ENCODE measurements around the gene ITGB4. TPM values are rescaled to one million over a fixed set of nuclear protein-coding genes. Genes with fewer than 3 reads are reported as not detected.

Gene ITGB4
- total RNA-seq, 1 donor from 2014 or later, result not detected

DNA sequence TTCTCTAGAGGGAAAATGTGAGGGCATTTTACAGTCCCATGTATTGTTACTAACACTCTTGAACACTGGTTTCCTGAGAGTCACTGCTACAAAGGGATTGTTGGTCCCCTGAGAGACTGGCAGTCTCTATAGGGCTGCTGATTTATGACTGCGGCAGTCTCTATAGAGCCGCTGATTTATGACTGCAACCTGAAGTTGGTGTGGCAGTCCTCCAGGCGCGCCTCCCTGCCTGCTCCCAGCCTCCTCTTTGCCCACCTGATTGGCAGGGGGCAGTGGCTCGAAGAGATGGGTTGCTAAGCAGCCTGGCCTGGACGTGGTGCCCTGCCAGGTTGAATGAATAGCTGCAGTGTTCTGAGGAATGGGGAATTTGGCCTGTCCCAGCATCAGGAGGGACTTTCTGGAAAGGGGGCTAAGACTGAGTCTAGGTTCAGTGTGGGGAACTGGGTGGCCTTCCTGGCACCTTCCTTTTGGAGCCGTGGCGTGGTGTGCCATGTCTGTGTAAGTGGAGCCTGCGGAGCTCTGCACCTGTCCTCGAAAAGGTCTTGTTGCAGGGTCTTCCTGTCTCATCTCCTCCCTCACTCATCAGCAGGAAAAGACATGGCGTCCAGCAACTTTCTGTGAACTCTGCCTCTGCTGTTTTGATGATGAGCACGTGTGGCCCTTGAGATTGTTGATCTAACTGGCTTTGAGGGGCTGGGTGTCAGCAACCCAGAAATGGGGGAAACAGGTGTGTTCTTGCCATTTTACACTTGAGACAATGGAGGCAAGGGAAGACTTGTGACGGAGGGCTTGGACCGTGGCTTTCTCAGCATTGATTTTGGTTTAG lies 29.2 kb upstream of the ITGB4 start:
- H3K27ac ChIP-seq, result no peak overlapping the region
- TF ChIP-seq, protein P1, sequence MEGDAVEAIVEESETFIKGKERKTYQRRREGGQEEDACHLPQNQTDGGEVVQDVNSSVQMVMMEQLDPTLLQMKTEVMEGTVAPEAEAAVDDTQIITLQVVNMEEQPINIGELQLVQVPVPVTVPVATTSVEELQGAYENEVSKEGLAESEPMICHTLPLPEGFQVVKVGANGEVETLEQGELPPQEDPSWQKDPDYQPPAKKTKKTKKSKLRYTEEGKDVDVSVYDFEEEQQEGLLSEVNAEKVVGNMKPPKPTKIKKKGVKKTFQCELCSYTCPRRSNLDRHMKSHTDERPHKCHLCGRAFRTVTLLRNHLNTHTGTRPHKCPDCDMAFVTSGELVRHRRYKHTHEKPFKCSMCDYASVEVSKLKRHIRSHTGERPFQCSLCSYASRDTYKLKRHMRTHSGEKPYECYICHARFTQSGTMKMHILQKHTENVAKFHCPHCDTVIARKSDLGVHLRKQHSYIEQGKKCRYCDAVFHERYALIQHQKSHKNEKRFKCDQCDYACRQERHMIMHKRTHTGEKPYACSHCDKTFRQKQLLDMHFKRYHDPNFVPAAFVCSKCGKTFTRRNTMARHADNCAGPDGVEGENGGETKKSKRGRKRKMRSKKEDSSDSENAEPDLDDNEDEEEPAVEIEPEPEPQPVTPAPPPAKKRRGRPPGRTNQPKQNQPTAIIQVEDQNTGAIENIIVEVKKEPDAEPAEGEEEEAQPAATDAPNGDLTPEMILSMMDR (IDR thresholded peaks at IDR 0.05), result no peak
- TF ChIP-seq EZH2phosphoT487 (IDR thresholded peaks at IDR 0.05) (no peak), EZH2 (IDR thresholded peaks at IDR 0.05) (no peak)
- H3K4me2 ChIP-seq, result peak overlapping the region; percentile 74
- peak overlapping the region; percentile 64 for H3K4me3 Mint-ChIP-seq
- H3K36me3 Mint-ChIP-seq, result peaks cover 19% of the 10 kb centered on the region
- H3K9ac ChIP-seq, result no peak overlapping the region
- H3K4me1 Mint-ChIP-seq, result peaks cover 45% of the 10 kb centered on the region
- H3K27me3 Mint-ChIP-seq (ENCODE audit: insufficient read depth, low read depth), result peaks cover 3% of the 10 kb centered on the region
- no peak overlapping the region for H2AFZ ChIP-seq (replicated peaks)
- peaks cover 90% of the 10 kb centered on the region for H4K20me1 ChIP-seq (ENCODE audit: low read depth)
- H3K27ac Mint-ChIP-seq, result peak overlapping the region; percentile 36
- H3K27me3 ChIP-seq, result no peaks in the 10 kb centered on the region
- DNase-seq (ENCODE audit: low spot score), result peak; percentile 26
- H3K79me2 ChIP-seq (ENCODE audit: low read depth), result peaks cover 59% of the 10 kb centered on the region
- no peaks in the 10 kb centered on the region for H3K9me3 Mint-ChIP-seq
- H3K4me3 ChIP-seq, result no peak overlapping the region
- no peaks in the 10 kb centered on the region for H3K9me3 ChIP-seq (ENCODE audit: low read depth)
- peaks cover 47% of the 10 kb centered on the region for H3K4me1 ChIP-seq
- peaks cover 50% of the 10 kb centered on the region for H3F3A ChIP-seq (ENCODE audit: low read depth)
- no peaks in the 10 kb centered on the region for H3K36me3 ChIP-seq

DNA sequence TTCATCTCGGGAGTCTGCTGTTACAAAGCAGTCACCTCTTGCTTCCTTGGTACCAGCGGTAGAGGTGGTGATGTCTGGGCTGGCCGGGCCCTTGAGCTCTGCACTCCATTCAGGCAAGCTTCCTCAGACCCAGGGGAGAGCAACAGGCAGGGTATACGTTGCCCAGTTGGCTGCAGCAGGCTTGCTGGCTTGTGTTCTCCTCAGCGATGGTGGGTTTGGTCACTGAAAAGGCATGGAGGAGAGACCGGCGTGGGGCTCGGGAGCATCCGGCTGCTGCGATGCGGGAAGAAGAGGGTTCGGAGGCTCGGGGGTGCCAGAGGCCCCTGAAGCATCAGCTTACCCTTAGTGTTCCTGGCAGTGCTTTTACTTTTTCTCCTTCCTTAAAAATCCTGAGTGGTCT lies 28.3 kb upstream of the ITGB4 start:
- H3K4me2 ChIP-seq, result peak overlapping the region; percentile 74
- Mint-ChIP-seq H3K27ac (no peak overlapping the region), H3K9me3 (no peaks in the 10 kb centered on the region), H3K36me3 (peaks cover 20% of the 10 kb centered on the region), H3K4me1 (peaks cover 44% of the 10 kb centered on the region), H3K4me3 (no peak overlapping the region), H3K27me3 (ENCODE audit: insufficient read depth, low read depth) (peaks cover 3% of the 10 kb centered on the region)
- peak overlapping the region; percentile 90 for H3K27ac ChIP-seq
- H3F3A ChIP-seq (ENCODE audit: low read depth), result peaks cover 40% of the 10 kb centered on the region
- H3K4me3 ChIP-seq, result no peak overlapping the region
- no peaks in the 10 kb centered on the region for H3K27me3 ChIP-seq
- H3K36me3 ChIP-seq, result no peaks in the 10 kb centered on the region
- no peaks in the 10 kb centered on the region for H3K9me3 ChIP-seq (ENCODE audit: low read depth)
- no peak overlapping the region for H3K9ac ChIP-seq
- no peak overlapping the region for H2AFZ ChIP-seq (replicated peaks)
- H3K4me1 ChIP-seq, result peaks cover 38% of the 10 kb centered on the region
- H4K20me1 ChIP-seq (ENCODE audit: low read depth), result peaks cover 90% of the 10 kb centered on the region
- no peak for DNase-seq (ENCODE audit: low spot score)
- no peak for TF ChIP-seq EZH2 (IDR thresholded peaks at IDR 0.05)
- TF ChIP-seq, protein P1 (IDR thresholded peaks at IDR 0.05), result no peak
- H3K79me2 ChIP-seq (ENCODE audit: low read depth), result peaks cover 50% of the 10 kb centered on the region

DNA sequence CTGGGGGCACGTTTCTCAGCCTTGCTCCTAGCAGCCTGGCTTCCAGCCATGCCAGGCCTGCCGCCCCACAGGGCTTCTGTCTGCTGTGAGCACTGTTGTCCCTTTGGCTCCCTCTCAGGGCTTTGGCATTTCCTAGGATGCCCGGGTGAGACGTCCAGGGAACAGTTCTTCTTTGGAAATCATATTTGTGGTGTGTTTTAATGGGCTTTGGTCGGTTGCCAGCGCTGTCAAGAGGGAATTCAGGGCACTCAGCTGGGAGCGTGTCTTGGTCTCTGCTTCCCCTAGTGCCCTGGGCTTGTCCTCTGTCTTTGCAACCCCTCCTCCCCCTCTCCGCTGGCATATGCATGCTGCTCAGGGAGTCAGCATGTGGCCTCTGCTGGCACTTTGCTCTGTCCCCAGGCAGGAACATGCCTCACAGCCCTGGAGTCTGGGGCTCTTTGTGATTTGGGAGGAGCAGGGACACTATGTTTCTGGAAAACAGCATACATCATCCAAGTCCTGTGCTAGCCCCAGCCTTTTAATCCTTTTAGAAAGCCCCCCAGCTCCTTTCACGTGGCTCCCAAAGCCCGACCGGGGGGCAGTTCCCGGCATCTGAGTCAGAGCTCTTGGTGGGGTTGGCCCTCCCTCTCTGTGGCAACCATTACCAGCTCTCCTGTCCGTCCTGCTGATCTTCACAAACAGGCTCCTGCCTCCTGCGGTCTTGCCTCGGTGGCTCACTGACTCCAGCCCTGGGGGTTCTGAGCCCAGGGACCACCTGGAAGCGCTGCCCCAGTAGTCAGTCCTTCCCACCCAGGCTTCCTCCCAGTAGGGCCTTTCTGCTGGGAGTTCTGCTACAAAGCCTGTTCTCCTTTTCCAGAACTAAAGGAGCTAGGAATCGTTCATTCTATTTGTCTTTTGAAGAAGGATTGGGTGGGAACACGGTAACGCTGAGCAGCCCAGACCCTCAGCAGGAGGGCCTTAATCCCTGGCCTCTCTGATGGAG lies 27.5 kb upstream of the ITGB4 start:
- peaks cover 32% of the 10 kb centered on the region for H3F3A ChIP-seq (ENCODE audit: low read depth)
- H3K9me3 Mint-ChIP-seq, result no peaks in the 10 kb centered on the region
- no peak overlapping the region for H2AFZ ChIP-seq (replicated peaks)
- peak overlapping the region; percentile 18 for H3K4me3 ChIP-seq
- peaks cover 3% of the 10 kb centered on the region for H3K27me3 Mint-ChIP-seq (ENCODE audit: insufficient read depth, low read depth)
- H3K36me3 Mint-ChIP-seq, result peaks cover 21% of the 10 kb centered on the region
- peak overlapping the region; percentile 65 for H3K4me3 Mint-ChIP-seq
- no peak overlapping the region for H3K9ac ChIP-seq
- TF ChIP-seq, protein P1 (IDR thresholded peaks at IDR 0.05), result no peak
- no peak for TF ChIP-seq EZH2 (IDR thresholded peaks at IDR 0.05)
- TF ChIP-seq EZH2phosphoT487 (IDR thresholded peaks at IDR 0.05), result no peak
- H3K79me2 ChIP-seq (ENCODE audit: low read depth), result peaks cover 44% of the 10 kb centered on the region
- peak overlapping the region; percentile 82 for H3K27ac Mint-ChIP-seq
- H3K36me3 ChIP-seq, result no peaks in the 10 kb centered on the region
- peaks cover 43% of the 10 kb centered on the region for H3K4me1 Mint-ChIP-seq
- peak; percentile 71 for DNase-seq (ENCODE audit: low spot score)
- H3K9me3 ChIP-seq (ENCODE audit: low read depth), result no peaks in the 10 kb centered on the region
- peaks cover 88% of the 10 kb centered on the region for H4K20me1 ChIP-seq (ENCODE audit: low read depth)
- H3K4me2 ChIP-seq, result peak overlapping the region; percentile 74
- H3K4me1 ChIP-seq, result peaks cover 32% of the 10 kb centered on the region
- peak overlapping the region; percentile 90 for H3K27ac ChIP-seq
- no peaks in the 10 kb centered on the region for H3K27me3 ChIP-seq

All from neural progenitor cell (in vitro differentiated cells).